Measurements from ENCODE around the gene GOLT1B. TPM values are rescaled to one million over a fixed set of nuclear protein-coding genes. Genes with fewer than 3 reads are reported as not detected.

The GOLT1B gene
- polyA plus RNA-seq, 1 experiment = 119 TPM

- DNase-seq (ENCODE audit: low read depth) = no peak
- POLR2A ChIA-PET = no interaction called here
- 0 out of 2 replicates have a peak, but pooled peaks cover 2% of the 10 kb centered on the region for H3K27me3 ChIP-seq (ENCODE audit: control insufficient read depth, insufficient read depth, low read length)
- H3K36me3 ChIP-seq (ENCODE audit: control insufficient read depth, insufficient read depth, low read length) = no peaks in the 10 kb centered on the region
- TF ChIP-seq CTCF (IDR thresholded peaks at IDR 0.05; ENCODE audit: insufficient read depth, low read depth, low read length) = no peak
- CTCF ChIA-PET = no interaction called here
- no peak overlapping the region for H3K4me3 ChIP-seq (ENCODE audit: low read depth, low read length)
Measured at GRCh38 chr12:21546716-21547115, 45.1 kb downstream of the GOLT1B start.

GRCh38 chr12:21547437-21547836, 45.8 kb downstream of the GOLT1B start:
- H3K4me3 ChIP-seq (ENCODE audit: low read depth, low read length) = no peak overlapping the region
- POLR2A ChIA-PET = no interaction called here
- 0 out of 2 replicates have a peak, but pooled peaks cover under 1% of the 10 kb centered on the region for H3K27me3 ChIP-seq (ENCODE audit: control insufficient read depth, insufficient read depth, low read length)
- no peak for TF ChIP-seq CTCF (IDR thresholded peaks at IDR 0.05; ENCODE audit: insufficient read depth, low read depth, low read length)
- DNase-seq (ENCODE audit: low read depth) = no peak
- CTCF ChIA-PET = no interaction called here
- H3K36me3 ChIP-seq (ENCODE audit: control insufficient read depth, insufficient read depth, low read length) = no peaks in the 10 kb centered on the region

GRCh38 chr12:21551841-21552465, 50.4 kb downstream of the GOLT1B start:
- CTCF ChIA-PET = interaction anchor here (0.7 kb wide), 1 partner anchor 992 kb away, joined by 3 read pairs; the partner anchor contains the start of gene C2CD5
- H3K36me3 ChIP-seq (ENCODE audit: control insufficient read depth, insufficient read depth, low read length) = no peaks in the 10 kb centered on the region
- TF ChIP-seq CTCF (IDR thresholded peaks at IDR 0.05; ENCODE audit: insufficient read depth, low read depth, low read length) = no peak
- no peak for DNase-seq (ENCODE audit: low read depth)
- H3K27me3 ChIP-seq (ENCODE audit: control insufficient read depth, insufficient read depth, low read length) = no peaks in the 10 kb centered on the region; the same call in 1 of the 2 replicates
- no peak overlapping the region for H3K4me3 ChIP-seq (ENCODE audit: low read depth, low read length)
- POLR2A ChIA-PET = no interaction called here

GRCh38 chr12:21552635-21553328, 51.2 kb downstream of the GOLT1B start:
- no peak for TF ChIP-seq CTCF (IDR thresholded peaks at IDR 0.05; ENCODE audit: insufficient read depth, low read depth, low read length)
- CTCF ChIA-PET = no interaction called here

GRCh38 chr12:21553329-21553675, 51.7 kb downstream of the GOLT1B start:
- CTCF ChIA-PET = no interaction called here
- TF ChIP-seq CTCF (IDR thresholded peaks at IDR 0.05; ENCODE audit: insufficient read depth, low read depth, low read length) = no peak
- DNase-seq (ENCODE audit: low read depth) = no peak
- Histone ChIP-seq H3K4me3 (ENCODE audit: low read depth, low read length) (no peak overlapping the region), H3K27me3 (ENCODE audit: control insufficient read depth, insufficient read depth, low read length) (no peaks in the 10 kb centered on the region; the same call in 1 of the 2 replicates), H3K36me3 (ENCODE audit: control insufficient read depth, insufficient read depth, low read length) (no peaks in the 10 kb centered on the region)
- POLR2A ChIA-PET = no interaction called here

More at GRCh38 chr12:21552635-21553328, 51.2 kb downstream of the GOLT1B start:
- Histone ChIP-seq H3K27me3 (ENCODE audit: control insufficient read depth, insufficient read depth, low read length) (no peaks in the 10 kb centered on the region; the same call in 1 of the 2 replicates), H3K4me3 (ENCODE audit: low read depth, low read length) (no peak overlapping the region), H3K36me3 (ENCODE audit: control insufficient read depth, insufficient read depth, low read length) (no peaks in the 10 kb centered on the region)
- POLR2A ChIA-PET = no interaction called here
- no peak for DNase-seq (ENCODE audit: low read depth)

All from BJ (cell line).